NCI-H82 treated with DMSO at 0.1 percent for 48 hours (cell line): ENCODE data around the gene KLHL41.
A peak's percentile ranks its signal among the peaks of the same experiment; 100 is the strongest.
"Not testable (repeated sequence)": the region's sequence is repeated elsewhere in the genome, so short reads cannot be mapped to it uniquely, and the experiment has no call there.

ENCODE experiments used
- DNase-seq: peaks from one replicate; lab custom pipeline; 2025; ENCODE audit not compliant: unreplicated experiment; lab: John Stamatoyannopoulos, UW

Gene KLHL41

DNA sequence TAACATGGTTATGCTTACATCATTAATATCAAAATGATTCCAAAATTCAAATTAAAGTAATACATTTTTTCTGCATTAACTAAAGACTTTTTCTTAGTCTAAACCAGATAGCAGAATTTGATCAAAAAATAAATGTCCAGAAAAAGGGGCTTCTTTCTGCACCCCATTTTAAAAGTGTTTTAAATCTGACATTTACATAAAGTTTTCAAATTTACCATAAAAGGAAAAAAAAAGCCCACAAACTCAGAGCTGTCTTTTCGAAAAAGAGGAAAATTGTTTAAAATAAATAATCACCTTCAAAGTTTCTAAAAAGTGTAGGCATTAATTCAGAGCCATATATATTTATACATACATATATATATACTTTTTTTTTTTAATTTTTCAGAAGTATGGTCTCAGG is 62.7 kb downstream of the KLHL41 start:
- DNase-seq, result no peak

DNA sequence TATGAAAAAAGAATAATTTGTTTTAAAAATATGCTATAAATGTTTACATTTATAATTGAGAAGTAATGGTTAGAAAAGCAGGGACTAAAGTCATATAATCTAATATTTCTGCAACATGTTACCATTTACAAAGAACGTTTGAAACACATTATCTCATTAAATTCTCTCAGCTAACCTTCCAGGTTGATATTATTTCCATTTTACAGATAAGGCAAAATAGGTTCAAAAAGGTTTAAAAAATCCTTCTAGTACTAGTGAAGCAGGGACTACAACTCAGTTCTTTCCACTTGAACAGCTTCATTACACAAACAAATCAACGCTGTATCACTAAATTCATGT is 63.3 kb downstream of the KLHL41 start:
- DNase-seq, result no peak

DNA sequence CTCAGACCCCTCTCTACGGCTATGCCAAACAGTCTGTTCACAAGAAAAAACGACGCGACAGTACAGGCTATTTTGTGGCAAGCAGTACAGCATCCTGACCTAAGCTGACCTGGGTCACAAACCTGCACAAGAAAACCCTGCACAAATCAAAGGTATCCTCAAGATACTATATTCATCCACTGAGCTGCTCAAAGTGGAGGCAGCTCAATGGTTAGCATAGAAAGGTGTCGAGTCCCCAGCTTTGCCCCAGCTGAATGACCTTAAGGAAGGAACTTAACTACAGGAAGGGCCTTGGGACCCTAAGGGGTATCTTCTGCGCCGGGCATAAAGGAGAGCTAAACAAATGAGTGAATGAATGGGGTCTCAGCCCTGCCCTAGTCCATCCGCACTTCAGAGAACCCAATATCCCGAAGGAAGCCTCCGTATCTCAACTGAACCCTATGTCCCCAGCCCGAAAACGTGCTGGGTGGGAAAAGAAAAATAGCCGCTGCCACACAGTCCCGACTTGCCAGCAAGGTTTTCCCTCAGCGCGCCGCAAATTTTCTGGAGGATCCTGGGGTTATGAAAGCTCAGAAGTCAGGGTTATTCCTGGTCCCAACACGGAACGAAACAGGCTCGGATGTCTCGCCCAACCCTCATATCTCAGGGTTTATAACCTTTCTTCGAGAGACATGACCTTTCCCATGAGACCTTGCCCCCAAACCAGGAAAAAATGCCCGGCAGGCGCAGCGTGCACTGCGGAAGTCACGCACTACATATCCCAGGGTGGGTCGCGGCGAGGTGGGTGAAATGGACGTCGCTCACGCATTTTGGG is 63.9 kb downstream of the KLHL41 start, which contains the start of gene FASTKD1:
Gene FASTKD1, minus strand, starts transcription at position 706 of the 814 bp plus-strand sequence. CDS start 1,836 bp downstream, outside the sequence.
- DNase-seq, result peak; percentile 97

DNA sequence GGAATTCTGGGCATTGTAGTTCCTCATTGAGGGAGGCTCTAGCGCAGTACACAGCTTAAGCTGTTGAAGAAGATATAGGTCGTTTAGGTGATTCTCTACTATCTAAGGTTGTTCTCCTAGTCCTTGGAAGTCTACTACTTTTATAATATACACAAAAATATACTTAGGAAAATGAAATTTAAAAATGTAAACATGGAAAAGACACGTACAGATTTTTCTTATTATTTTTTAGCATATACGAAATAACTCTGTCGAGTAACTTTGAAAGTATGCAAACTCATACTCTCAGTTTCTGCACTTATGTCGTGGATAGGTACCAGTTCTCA is 64.4 kb downstream of the KLHL41 start:
- DNase-seq, result no peak

DNA sequence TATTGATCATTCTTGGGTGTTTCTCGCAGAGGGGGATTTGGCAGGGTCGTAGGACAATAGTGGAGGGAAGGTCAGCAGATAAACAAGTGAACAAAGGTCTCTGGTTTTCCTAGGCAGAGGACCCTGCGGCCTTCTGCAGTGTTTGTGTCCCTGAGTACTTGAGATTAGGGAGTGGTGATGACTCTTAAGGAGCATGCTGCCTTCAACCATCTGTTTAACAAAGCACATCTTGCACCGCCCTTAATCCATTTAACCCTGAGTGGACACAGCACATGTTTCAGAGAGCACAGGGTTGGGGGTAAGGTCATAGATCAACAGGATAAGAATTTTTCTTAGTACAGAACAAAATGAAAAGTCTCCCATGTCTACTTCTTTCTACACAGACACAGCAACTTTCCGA is 65.0 kb downstream of the KLHL41 start:
- DNase-seq, result not testable (repeated sequence)

DNA sequence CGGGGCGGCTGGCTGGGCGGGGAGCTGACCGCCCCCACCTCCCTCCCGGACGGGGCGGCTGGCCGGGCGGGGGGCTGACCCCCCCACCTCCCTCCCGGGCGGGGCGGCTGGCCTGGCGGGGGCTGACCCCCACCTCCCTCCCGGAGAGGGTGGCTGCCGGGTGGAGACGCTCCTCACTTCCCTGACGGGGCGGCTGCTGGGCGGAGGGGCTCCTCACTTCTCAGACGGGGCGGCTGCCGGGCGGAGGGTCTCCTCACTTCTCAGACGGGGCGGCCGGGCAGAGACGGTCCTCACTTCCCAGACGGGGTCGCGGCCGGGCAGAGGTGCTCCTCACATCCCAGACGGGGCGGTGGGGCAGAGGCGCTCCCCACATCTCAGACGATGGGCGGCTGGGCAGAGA is 65.8 kb downstream of the KLHL41 start:
- not testable (repeated sequence) for DNase-seq
